IMR-90 (cell line): ENCODE measurements around the gene PRAMEF4.
"Not testable (repeated sequence)": the region's sequence is repeated elsewhere in the genome, so short reads cannot be mapped to it uniquely, and the experiment has no call there.

ENCODE experiments used
- MAFK ChIP-seq: IDR thresholded peaks from 2 replicates; pipeline ENCODE4 v1.6.1; 2012; ENCODE audit warnings: low read depth, low read length, improper control_type of control experiment
- MAZ ChIP-seq: IDR thresholded peaks from 2 replicates; pipeline ENCODE4 v1.6.1; 2012; ENCODE audit warnings: low read depth, mild to moderate bottlenecking, low read length, improper control_type of control experiment, moderate library complexity, borderline replicate concordance
- NFE2L2 ChIP-seq: fragments of 150-350 bp; IDR thresholded peaks from 2 replicates; pipeline ENCODE4 v1.6.1; 2016; ENCODE audit warnings: low read depth, mild to moderate bottlenecking, low read length
- POLR2A ChIP-seq: IDR thresholded peaks from 2 replicates; pipeline ENCODE4 v1.6.1; 2012; ENCODE audit warnings: mild to moderate bottlenecking, low read depth, low read length
- RAD21 ChIP-seq: IDR thresholded peaks from 2 replicates; pipeline ENCODE4 v1.6.1; 2012; ENCODE audit warnings: low read length, improper control_type of control experiment
- RFX5 ChIP-seq: IDR thresholded peaks from 2 replicates; pipeline ENCODE4 v1.8.0; 2012; ENCODE audit warnings: low read depth, mild to moderate bottlenecking, low read length, moderate library complexity
- SMC3 ChIP-seq: fragments of 150-350 bp; IDR thresholded peaks from 2 replicates; pipeline ENCODE4 v1.6.1; 2016; ENCODE audit warnings: low read depth, mild to moderate bottlenecking, antibody characterized with exemption, low read length, moderate library complexity
- TF ChIP-seq, protein P1 (sequence below): conservative IDR thresholded peaks from 2 replicates; pipeline ENCODE4 v1.5.1; 2012; ENCODE audit warnings: mild to moderate bottlenecking, low read depth, low read length, improper control_type of control experiment

DNA sequence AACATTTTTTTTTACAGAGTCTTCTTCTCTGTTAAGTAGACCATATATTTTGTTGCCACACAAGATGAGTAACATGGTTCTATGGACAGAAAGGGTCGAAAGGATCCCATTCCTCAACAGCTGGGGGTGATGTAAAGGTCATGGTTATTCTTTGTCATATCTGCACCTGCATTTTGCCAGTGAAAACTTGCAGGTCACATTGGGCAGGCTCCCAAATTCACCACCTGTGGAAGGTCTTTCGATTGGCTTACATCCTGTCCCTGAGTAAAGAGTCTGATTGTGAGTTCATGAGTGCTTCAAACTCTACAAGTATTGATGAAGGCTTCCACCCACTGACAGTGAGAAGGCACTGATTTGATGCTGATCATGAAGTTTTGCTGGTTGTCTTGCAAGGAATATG lies 52.8 kb downstream of the PRAMEF4 start:
- TF ChIP-seq, protein P1, sequence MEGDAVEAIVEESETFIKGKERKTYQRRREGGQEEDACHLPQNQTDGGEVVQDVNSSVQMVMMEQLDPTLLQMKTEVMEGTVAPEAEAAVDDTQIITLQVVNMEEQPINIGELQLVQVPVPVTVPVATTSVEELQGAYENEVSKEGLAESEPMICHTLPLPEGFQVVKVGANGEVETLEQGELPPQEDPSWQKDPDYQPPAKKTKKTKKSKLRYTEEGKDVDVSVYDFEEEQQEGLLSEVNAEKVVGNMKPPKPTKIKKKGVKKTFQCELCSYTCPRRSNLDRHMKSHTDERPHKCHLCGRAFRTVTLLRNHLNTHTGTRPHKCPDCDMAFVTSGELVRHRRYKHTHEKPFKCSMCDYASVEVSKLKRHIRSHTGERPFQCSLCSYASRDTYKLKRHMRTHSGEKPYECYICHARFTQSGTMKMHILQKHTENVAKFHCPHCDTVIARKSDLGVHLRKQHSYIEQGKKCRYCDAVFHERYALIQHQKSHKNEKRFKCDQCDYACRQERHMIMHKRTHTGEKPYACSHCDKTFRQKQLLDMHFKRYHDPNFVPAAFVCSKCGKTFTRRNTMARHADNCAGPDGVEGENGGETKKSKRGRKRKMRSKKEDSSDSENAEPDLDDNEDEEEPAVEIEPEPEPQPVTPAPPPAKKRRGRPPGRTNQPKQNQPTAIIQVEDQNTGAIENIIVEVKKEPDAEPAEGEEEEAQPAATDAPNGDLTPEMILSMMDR = not testable (repeated sequence)
- not testable (repeated sequence) for TF ChIP-seq RFX5, MAZ, MAFK, RAD21, NFE2L2, POLR2A, SMC3
